Measurements from ENCODE around the gene HTR1D. TPM values are rescaled to one million over a fixed set of nuclear protein-coding genes. Genes with fewer than 3 reads are reported as not detected.

The HTR1D gene
- total RNA-seq, 1 donor from 2014 or later, result not detected

- Histone ChIP-seq H3K27ac (no peak overlapping the region), H3K27me3 (no peaks in the 10 kb centered on the region), H3K4me3 (no peak overlapping the region), H3K36me3 (no peaks in the 10 kb centered on the region), H3K4me1 (no peaks in the 10 kb centered on the region), H3K9me3 (no peaks in the 10 kb centered on the region)
- TF ChIP-seq CTCF (IDR thresholded peaks at IDR 0.05) (no peak), POLR2A (IDR thresholded peaks at IDR 0.05) (no peak), POLR2AphosphoS5 (IDR thresholded peaks at IDR 0.05; ENCODE audit: insufficient read depth in 1 of 2, low read depth in 1 of 2) (no peak)
- intact Hi-C loops (cut with DNase I), result no loop called here
- DNase-seq (ENCODE audit: extremely low spot score in 2 of 2), result no peak
Measured at GRCh38 chr1:23200883-23201282, 16.4 kb downstream of the HTR1D start.

- intact Hi-C loops (cut with DNase I), result no loop called here
- no peak overlapping the region for H3K27ac ChIP-seq
- no peaks in the 10 kb centered on the region for H3K9me3 ChIP-seq
- H3K4me3 ChIP-seq, result no peak overlapping the region
- DNase-seq (ENCODE audit: extremely low spot score in 2 of 2), result no peak
- no peaks in the 10 kb centered on the region for H3K36me3 ChIP-seq
- TF ChIP-seq POLR2A (IDR thresholded peaks at IDR 0.05) (no peak), CTCF (IDR thresholded peaks at IDR 0.05) (no peak), POLR2AphosphoS5 (IDR thresholded peaks at IDR 0.05; ENCODE audit: insufficient read depth in 1 of 2, low read depth in 1 of 2) (no peak)
- H3K27me3 ChIP-seq, result no peaks in the 10 kb centered on the region
- H3K4me1 ChIP-seq, result no peaks in the 10 kb centered on the region
Measured at GRCh38 chr1:23198373-23198772, 18.9 kb downstream of the HTR1D start.

- no peak overlapping the region for H3K4me3 ChIP-seq
- no peaks in the 10 kb centered on the region for H3K9me3 ChIP-seq
- no peaks in the 10 kb centered on the region for H3K4me1 ChIP-seq
- H3K27ac ChIP-seq, result no peak overlapping the region
- H3K27me3 ChIP-seq, result no peaks in the 10 kb centered on the region
- no peaks in the 10 kb centered on the region for H3K36me3 ChIP-seq
- DNase-seq (ENCODE audit: extremely low spot score in 2 of 2), result no peak
- TF ChIP-seq CTCF (IDR thresholded peaks at IDR 0.05), result no peak
- no peak for TF ChIP-seq POLR2A (IDR thresholded peaks at IDR 0.05)
- TF ChIP-seq POLR2AphosphoS5 (IDR thresholded peaks at IDR 0.05; ENCODE audit: insufficient read depth in 1 of 2, low read depth in 1 of 2), result no peak
- intact Hi-C loops (cut with DNase I), result no loop called here
Measured at GRCh38 chr1:23196627-23197328, 20.5 kb downstream of the HTR1D start.

GRCh38 chr1:23194119-23194984, 22.9 kb downstream of the HTR1D start:
- no peaks in the 10 kb centered on the region for H3K4me1 ChIP-seq
- no peak for TF ChIP-seq POLR2A (IDR thresholded peaks at IDR 0.05)
- no peak for TF ChIP-seq POLR2AphosphoS5 (IDR thresholded peaks at IDR 0.05; ENCODE audit: insufficient read depth in 1 of 2, low read depth in 1 of 2)
- TF ChIP-seq CTCF (IDR thresholded peaks at IDR 0.05), result no peak
- no peaks in the 10 kb centered on the region for H3K27me3 ChIP-seq
- intact Hi-C loops (cut with DNase I), result no loop called here
- H3K9me3 ChIP-seq, result no peaks in the 10 kb centered on the region
- H3K4me3 ChIP-seq, result no peak overlapping the region
- H3K36me3 ChIP-seq, result no peaks in the 10 kb centered on the region
- DNase-seq (ENCODE audit: extremely low spot score in 2 of 2), result no peak
- H3K27ac ChIP-seq, result no peak overlapping the region
